Body of pancreas (tissue), 4 donors: ENCODE results near the gene DNAJB2. TPM values are rescaled to one million over a fixed set of nuclear protein-coding genes. Genes with fewer than 3 reads are reported as not detected.

Experiments used
- ATAC-seq: fragments of 150-250 bp; one replicate; pipeline ENCODE4 v1.9.1; 2016
- DNase-seq, 4 donors: peaks; one replicate each; pipeline ENCODE4 v3.0.0-alpha.2; 2019
- H3K27ac ChIP-seq, 4 donors: fragments of 200-600 bp; sonication (generic); 1 replicate in 3 of 4; 2 replicates in 1 of 4; pipeline versions ENCODE4 v1.5.1 to v1.6.1; 2016 to 2019; ENCODE audit warnings: mild to moderate bottlenecking in 1 of 4, mixed read lengths in 1 of 4, moderate library complexity in 1 of 4
- H3K27me3 ChIP-seq, 2 donors: fragments of 200-600 bp; sonication (generic); one replicate each; pipeline ENCODE4 v1.6.0; 2016; ENCODE audit warnings: mild to moderate bottlenecking in 1 of 2
- H3K36me3 ChIP-seq, 2 donors: fragments of 200-600 bp; sonication (generic); replicated peaks in 1 of 2; 2 replicates each; pipeline ENCODE4 v1.5.1; 2016; ENCODE audit warnings: low read depth in 2 of 2; ENCODE audit not compliant: insufficient read depth in 1 of 2
- H3K4me1 ChIP-seq: fragments of 200-600 bp; sonication (generic); one replicate; pipeline ENCODE4 v1.6.0; 2016
- H3K4me3 ChIP-seq, 2 donors: fragments of 200-600 bp; sonication (generic); 1 replicate in 1 of 2; 2 replicates in 1 of 2; pipeline ENCODE4 v1.5.1; 2016 to 2019
- H3K9me3 ChIP-seq, 3 donors: fragments of 200-600 bp; sonication (generic); 1 replicate in 2 of 3; 2 replicates in 1 of 3; pipeline ENCODE4 v1.5.1; 2016
- POLR2A ChIP-seq, 3 donors: fragments of 450-650 bp; IDR thresholded peaks; one replicate each; pipeline ENCODE4 v1.6.1; 2016; ENCODE audit warnings: antibody characterized with exemption in 3 of 3, mild to moderate bottlenecking in 2 of 3
- WGBS, 2 donors: methylation state at CpG; one replicate each; pipeline ENCODE4 v1.1.5; 2017; 5-methylcytosine and 5-hydroxymethylcytosine counted together
- intact Hi-C: fragments of 100-400 bp; cut with DNase I; formaldehyde crosslinking; loops from one replicate; pipeline ENCODE4 v1.15.1; 2023
- total RNA-seq, 2 donors: library from RNA; depleted of rRNA; stranded (reverse); fragments of >200 nt; gene quantifications; one replicate each; pipeline ENCODE4 v1.1.0, GENCODE V29; 2016
- TF ChIP-seq, protein P1 (sequence below), 7 experiments: fragments of 450-650 bp in 4 of 7; fragments of 200-600 bp in 3 of 7; sonication (generic) in 3 of 7; IDR thresholded peaks; one replicate each; pipeline ENCODE4 v1.5.1; 2016 to 2019; ENCODE audit warnings: antibody characterized with exemption in 7 of 7

The DNAJB2 gene
- total RNA-seq, 2 donors from 2014 or later = 60.3 to 68.0 TPM

GRCh38 chr2:219247678-219248642, 31.2 kb upstream of the DNAJB2 start:
- TF ChIP-seq POLR2A (IDR thresholded peaks at IDR 0.05) = no peak
- TF ChIP-seq, protein P1, sequence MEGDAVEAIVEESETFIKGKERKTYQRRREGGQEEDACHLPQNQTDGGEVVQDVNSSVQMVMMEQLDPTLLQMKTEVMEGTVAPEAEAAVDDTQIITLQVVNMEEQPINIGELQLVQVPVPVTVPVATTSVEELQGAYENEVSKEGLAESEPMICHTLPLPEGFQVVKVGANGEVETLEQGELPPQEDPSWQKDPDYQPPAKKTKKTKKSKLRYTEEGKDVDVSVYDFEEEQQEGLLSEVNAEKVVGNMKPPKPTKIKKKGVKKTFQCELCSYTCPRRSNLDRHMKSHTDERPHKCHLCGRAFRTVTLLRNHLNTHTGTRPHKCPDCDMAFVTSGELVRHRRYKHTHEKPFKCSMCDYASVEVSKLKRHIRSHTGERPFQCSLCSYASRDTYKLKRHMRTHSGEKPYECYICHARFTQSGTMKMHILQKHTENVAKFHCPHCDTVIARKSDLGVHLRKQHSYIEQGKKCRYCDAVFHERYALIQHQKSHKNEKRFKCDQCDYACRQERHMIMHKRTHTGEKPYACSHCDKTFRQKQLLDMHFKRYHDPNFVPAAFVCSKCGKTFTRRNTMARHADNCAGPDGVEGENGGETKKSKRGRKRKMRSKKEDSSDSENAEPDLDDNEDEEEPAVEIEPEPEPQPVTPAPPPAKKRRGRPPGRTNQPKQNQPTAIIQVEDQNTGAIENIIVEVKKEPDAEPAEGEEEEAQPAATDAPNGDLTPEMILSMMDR (IDR thresholded peaks at IDR 0.05) = no peak
- 85 to 89% methylated on average over 12 to 17 of the region's 17 CpGs for WGBS, 2 donors
- H3K36me3 ChIP-seq = peaks cover 0 to 2% of the 10 kb centered on the region in 2 donors
- intact Hi-C loops = no loop called here
- ATAC-seq (no peak), DNase-seq (peak in 1 of 4 donors; percentile 32)
- peak overlapping the region; percentile 80 to 96 (median 94) for H3K27ac ChIP-seq
- peaks cover 80% of the 10 kb centered on the region for H3K4me1 ChIP-seq
- no peaks in the 10 kb centered on the region for H3K27me3 ChIP-seq
- no peak overlapping the region for H3K4me3 ChIP-seq
- no peaks in the 10 kb centered on the region for H3K9me3 ChIP-seq

GRCh38 chr2:219248845-219249202, 30.3 kb upstream of the DNAJB2 start:
- ATAC-seq (no peak), DNase-seq (no peak)
- H3K27ac ChIP-seq = peak overlapping the region; percentile 80 to 96 (median 94)
- H3K4me1 ChIP-seq = peaks cover 87% of the 10 kb centered on the region
- H3K4me3 ChIP-seq = no peak overlapping the region
- no peaks in the 10 kb centered on the region for H3K27me3 ChIP-seq
- 65 to 83% methylated on average over 2 of the region's 2 CpGs for WGBS, 2 donors
- TF ChIP-seq, protein P1 (IDR thresholded peaks at IDR 0.05) = no peak
- no peak for TF ChIP-seq POLR2A (IDR thresholded peaks at IDR 0.05)
- H3K36me3 ChIP-seq = peaks cover 0 to 2% of the 10 kb centered on the region in 2 donors
- no peaks in the 10 kb centered on the region for H3K9me3 ChIP-seq
- intact Hi-C loops = no loop called here

DNA sequence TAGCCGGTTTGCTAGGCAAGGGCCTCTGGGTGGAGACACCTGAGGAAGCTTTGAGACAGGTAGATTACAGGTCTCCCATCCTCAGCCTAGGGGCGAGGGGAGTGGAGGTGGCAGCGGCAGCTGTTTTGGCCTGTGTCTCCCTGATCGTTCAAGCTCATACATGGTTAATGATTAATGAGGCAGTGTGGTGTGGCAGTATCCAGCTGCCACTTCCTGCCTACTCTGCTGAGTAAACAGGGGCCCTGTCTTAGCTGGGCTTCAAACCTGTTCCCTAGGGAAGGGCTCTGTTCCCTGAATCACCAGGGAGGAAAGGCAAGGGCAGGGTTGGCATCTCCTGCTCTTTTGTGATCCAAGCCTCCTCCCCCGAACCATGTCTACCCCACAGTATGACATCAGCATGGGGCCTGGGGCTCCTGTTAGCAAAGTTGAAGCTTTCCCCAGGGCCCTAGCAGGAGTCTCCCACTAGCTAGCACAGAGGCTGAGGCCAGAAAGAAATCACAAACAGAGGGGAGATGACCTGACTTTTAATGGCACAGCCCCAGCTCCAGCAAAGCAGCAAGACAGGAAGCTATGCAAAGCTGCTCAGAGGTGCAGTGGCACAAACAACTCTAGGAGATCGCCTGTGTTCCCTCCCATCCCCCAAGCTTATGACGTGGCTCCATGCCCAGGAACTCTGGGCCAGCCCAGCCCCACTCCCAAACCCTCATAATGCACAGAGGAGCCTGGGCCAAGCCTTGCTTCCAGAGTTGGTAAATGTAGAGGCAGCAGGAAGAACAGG, 29.8 kb upstream of the DNAJB2 start:
- Histone ChIP-seq H3K36me3 (peaks cover 0 to 2% of the 10 kb centered on the region in 2 donors), H3K4me1 (peaks cover 87% of the 10 kb centered on the region), H3K4me3 (no peak overlapping the region), H3K27ac (peak overlapping the region; percentile 80 to 96 (median 94)), H3K27me3 (no peaks in the 10 kb centered on the region), H3K9me3 (no peaks in the 10 kb centered on the region)
- WGBS, 2 donors = 2 to 9% methylated on average over 5 to 7 of the region's 7 CpGs
- intact Hi-C loops = no loop called here
- TF ChIP-seq, protein P1 (IDR thresholded peaks at IDR 0.05) = peak in 1 of 7 experiments; percentile 6
- TF ChIP-seq POLR2A (IDR thresholded peaks at IDR 0.05) = peak; percentile 31 to 65 (median 61)
- ATAC-seq = peak; percentile 74
- peak; percentile 86 to 93 (median 90) for DNase-seq

GRCh38 chr2:219250049-219250781, 29.0 kb upstream of the DNAJB2 start:
- Histone ChIP-seq H3K4me3 (no peak overlapping the region), H3K27me3 (no peaks in the 10 kb centered on the region), H3K4me1 (peaks cover 87% of the 10 kb centered on the region), H3K27ac (peak overlapping the region; percentile 80 to 96 (median 94)), H3K36me3 (peaks cover 0 to 2% of the 10 kb centered on the region in 2 donors), H3K9me3 (no peaks in the 10 kb centered on the region)
- intact Hi-C loops = no loop called here
- 77 to 80% methylated on average over 20 to 22 of the region's 22 CpGs for WGBS, 2 donors
- ATAC-seq (no peak), DNase-seq (no peak)
- no peak for TF ChIP-seq POLR2A (IDR thresholded peaks at IDR 0.05)
- TF ChIP-seq, protein P1 (IDR thresholded peaks at IDR 0.05) = no peak
